Neuron (in vitro differentiated cells): ENCODE data around the gene PHLDB2.

Experiments used
- H2AFZ ChIP-seq: one replicate; pipeline ENCODE4 v1.6.1; 2013; ENCODE audit warnings: low read depth, mild to moderate bottlenecking, inconsistent platforms, low read length, moderate library complexity
- H3K27me3 ChIP-seq: one replicate; pipeline ENCODE4 v1.6.1; 2013; ENCODE audit warnings: low read length; ENCODE audit not compliant: insufficient read depth
- H3K36me3 ChIP-seq: one replicate; pipeline ENCODE4 v1.6.1; 2013; ENCODE audit warnings: low read length; ENCODE audit not compliant: insufficient read depth
- H3K4me1 ChIP-seq: one replicate; pipeline ENCODE4 v1.6.1; 2013; ENCODE audit warnings: low read length; ENCODE audit not compliant: insufficient read depth
- H3K4me3 ChIP-seq: 2 replicates; pipeline ENCODE4 v1.5.1; 2013; ENCODE audit warnings: mild to moderate bottlenecking, low read length, moderate library complexity
- H3K9me3 ChIP-seq: one replicate; pipeline ENCODE4 v1.6.1; 2013; ENCODE audit warnings: low read length

Gene PHLDB2

GRCh38 chr3:111902534-111902933, 43.5 kb downstream of the PHLDB2 start:
- Histone ChIP-seq H2AFZ (no peak overlapping the region), H3K4me3 (no peak overlapping the region), H3K4me1 (peaks cover 6% of the 10 kb centered on the region), H3K9me3 (peaks cover 3% of the 10 kb centered on the region), H3K36me3 (no peaks in the 10 kb centered on the region), H3K27me3 (no peaks in the 10 kb centered on the region)

DNA sequence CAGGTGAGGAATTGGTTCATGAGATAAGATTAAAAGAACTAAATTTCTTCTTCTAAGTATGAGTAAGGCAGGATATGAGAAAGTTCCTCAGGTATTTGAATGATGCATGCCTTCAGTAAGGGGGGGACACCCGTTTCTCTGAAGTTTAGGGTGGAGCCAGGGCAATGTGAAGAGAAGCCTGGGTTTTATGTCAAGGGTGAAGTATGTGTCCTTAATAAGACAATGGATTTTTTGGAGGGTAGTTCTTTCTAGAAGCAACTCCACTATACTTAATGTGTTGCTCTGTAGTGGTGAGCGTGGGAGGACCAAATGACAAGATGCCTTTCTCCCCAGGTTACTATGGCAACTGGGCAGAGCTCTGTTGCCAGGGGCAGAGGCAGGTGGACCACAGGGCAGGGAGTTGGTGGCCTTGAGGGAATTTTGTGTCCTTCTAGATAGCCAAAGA, 44.0 kb downstream of the PHLDB2 start:
- H3K4me1 ChIP-seq = peaks cover 6% of the 10 kb centered on the region
- no peak overlapping the region for H2AFZ ChIP-seq
- no peaks in the 10 kb centered on the region for H3K27me3 ChIP-seq
- no peak overlapping the region for H3K4me3 ChIP-seq
- peaks cover 3% of the 10 kb centered on the region for H3K9me3 ChIP-seq
- H3K36me3 ChIP-seq = no peaks in the 10 kb centered on the region

DNA sequence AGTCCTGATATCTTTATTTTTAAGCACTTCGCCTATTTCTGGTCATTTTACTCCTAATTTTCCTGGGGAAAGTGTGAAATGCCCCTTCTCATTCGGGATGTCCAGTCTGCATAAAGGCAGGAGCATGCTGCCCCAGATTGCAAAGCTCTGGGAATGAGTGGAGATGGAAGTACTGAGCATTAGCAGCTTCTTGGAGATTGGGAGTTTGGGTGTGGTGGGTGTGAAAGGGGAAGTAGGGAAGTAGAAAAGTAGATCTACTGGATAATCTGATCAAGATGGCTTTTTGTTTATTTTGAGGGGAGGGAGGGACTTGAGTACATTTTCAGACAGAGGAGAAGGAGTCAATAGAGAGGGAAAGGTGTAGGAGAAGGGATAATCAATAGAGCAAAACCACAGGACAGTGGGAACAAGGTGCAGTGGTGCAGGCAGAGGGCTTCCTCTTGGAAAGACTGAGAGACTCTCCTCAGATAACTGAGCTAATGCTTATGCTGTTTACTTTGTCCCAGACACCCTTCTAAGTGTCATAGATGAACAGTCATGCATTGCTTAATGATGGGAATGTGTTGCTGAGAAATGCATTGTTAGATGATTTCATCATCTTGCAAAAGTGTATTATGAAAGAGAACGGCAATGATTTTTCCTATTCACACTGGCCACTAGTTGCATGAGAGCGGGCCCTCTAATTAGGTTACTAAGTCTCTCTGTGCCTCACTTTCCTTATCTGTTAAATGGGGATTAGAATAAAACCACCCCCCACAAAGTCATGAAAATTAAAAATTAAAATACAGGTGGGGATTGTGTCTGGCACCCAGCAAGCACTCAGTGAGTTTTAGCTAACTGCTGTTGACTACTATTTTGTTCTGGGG, 45.5 kb downstream of the PHLDB2 start:
- no peaks in the 10 kb centered on the region for H3K9me3 ChIP-seq
- H3K27me3 ChIP-seq = no peaks in the 10 kb centered on the region
- peaks cover 6% of the 10 kb centered on the region for H3K4me1 ChIP-seq
- H2AFZ ChIP-seq = no peak overlapping the region
- H3K36me3 ChIP-seq = no peaks in the 10 kb centered on the region
- no peak overlapping the region for H3K4me3 ChIP-seq

DNA sequence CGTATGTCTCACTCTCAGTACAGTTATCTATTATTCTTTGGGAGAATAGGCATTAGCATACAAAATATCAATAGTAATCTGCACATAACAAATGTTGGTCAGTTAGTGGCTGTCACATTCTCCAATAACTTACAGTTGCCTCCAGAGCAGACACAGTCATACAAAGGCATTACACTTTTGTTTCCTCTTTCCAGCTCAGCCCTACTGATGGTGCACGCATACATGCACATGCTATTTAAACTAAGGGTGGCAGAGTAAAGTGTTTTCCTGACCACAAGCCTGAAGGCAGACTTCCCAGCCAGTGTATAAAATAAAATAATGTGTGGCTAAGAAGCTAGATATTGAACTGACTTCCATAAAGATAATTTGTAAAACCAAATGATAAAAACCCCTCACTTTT, 47.6 kb downstream of the PHLDB2 start:
- no peaks in the 10 kb centered on the region for H3K27me3 ChIP-seq
- H3K4me1 ChIP-seq = peaks cover 11% of the 10 kb centered on the region
- H3K36me3 ChIP-seq = no peaks in the 10 kb centered on the region
- H3K9me3 ChIP-seq = no peaks in the 10 kb centered on the region
- no peak overlapping the region for H3K4me3 ChIP-seq
- no peak overlapping the region for H2AFZ ChIP-seq

DNA sequence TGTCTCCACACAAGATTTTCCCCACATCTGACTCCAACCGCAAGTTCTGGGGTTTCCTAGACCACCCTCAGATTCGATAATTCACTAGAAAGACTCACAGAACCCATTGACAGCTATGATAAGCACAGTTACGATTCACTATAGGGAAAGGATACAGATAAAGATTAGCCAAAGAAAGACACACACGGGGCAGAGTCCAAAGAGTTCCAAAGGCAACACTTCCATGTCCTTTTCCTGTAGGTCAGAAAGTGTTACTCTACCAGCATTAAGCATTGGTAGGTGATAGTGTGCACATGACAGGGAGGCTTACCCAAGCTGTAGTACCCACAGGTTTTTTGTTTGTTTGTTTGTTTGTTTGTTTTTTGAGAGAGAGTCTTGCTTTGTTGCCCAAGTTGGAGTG, 48.1 kb downstream of the PHLDB2 start:
- H3K4me3 ChIP-seq = no peak overlapping the region
- H2AFZ ChIP-seq = no peak overlapping the region
- no peaks in the 10 kb centered on the region for H3K27me3 ChIP-seq
- H3K9me3 ChIP-seq = no peaks in the 10 kb centered on the region
- no peaks in the 10 kb centered on the region for H3K36me3 ChIP-seq
- peaks cover 11% of the 10 kb centered on the region for H3K4me1 ChIP-seq

GRCh38 chr3:111910806-111911205, 51.7 kb downstream of the PHLDB2 start:
- Histone ChIP-seq H3K4me3 (no peak overlapping the region), H3K36me3 (peaks cover 2% of the 10 kb centered on the region), H2AFZ (no peak overlapping the region), H3K4me1 (peaks cover 5% of the 10 kb centered on the region), H3K9me3 (no peaks in the 10 kb centered on the region), H3K27me3 (no peaks in the 10 kb centered on the region)

GRCh38 chr3:111911446-111911845, 52.4 kb downstream of the PHLDB2 start:
- Histone ChIP-seq H3K9me3 (no peaks in the 10 kb centered on the region), H3K4me1 (peaks cover 5% of the 10 kb centered on the region), H3K4me3 (no peak overlapping the region), H3K36me3 (peaks cover 2% of the 10 kb centered on the region), H3K27me3 (no peaks in the 10 kb centered on the region), H2AFZ (no peak overlapping the region)

DNA sequence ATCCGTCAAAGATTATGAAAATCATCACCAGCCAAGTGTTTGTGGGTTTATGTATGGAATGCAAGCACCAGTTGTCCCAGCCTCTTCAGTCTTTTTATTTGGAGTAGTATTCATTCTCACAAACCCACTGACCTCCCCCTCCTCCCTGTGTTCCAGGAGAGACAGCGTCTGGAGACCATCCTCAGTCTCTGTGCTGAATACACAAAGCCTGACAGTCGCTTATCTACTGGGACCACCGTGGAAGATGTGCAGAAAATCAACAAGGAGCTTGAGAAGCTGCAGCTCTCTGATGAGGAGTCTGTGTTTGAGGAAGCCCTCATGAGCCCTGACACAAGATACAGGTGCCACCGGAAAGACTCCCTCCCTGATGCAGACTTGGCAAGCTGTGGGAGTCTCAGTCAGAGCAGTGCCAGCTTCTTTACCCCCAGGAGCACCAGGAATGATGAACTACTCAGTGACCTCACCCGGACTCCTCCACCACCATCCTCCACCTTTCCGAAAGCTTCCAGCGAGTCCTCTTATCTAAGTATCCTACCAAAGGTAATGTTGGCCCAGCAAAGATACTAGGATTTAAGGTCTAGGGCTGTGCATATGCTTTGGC, 54.2 kb downstream of the PHLDB2 start:
- Histone ChIP-seq H3K27me3 (no peaks in the 10 kb centered on the region), H3K9me3 (no peaks in the 10 kb centered on the region), H3K36me3 (peaks cover 2% of the 10 kb centered on the region), H2AFZ (no peak overlapping the region), H3K4me1 (peaks cover 5% of the 10 kb centered on the region), H3K4me3 (no peak overlapping the region)

DNA sequence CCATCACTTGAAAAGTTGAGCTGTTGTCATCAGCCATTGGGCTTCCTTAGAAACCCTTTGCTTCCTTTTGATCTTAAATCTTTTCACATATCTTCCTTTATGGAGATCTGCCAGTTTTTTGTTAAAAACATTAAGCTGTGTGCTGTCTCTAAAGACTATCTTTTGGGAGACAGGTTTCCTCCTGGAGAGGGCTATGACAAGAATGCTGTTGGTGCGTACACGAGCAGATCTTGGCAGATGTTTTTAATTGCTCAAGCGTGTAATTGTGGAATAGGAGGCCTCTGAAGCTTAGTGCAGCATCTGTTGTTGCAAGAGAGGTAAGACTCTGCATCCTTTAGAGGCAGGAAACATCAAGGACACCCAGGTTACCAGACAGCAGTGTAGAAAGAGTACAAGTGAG, 56.8 kb downstream of the PHLDB2 start:
- Histone ChIP-seq H3K27me3 (no peaks in the 10 kb centered on the region), H2AFZ (no peak overlapping the region), H3K9me3 (no peaks in the 10 kb centered on the region), H3K4me3 (no peak overlapping the region), H3K4me1 (no peaks in the 10 kb centered on the region), H3K36me3 (peaks cover 6% of the 10 kb centered on the region)

DNA sequence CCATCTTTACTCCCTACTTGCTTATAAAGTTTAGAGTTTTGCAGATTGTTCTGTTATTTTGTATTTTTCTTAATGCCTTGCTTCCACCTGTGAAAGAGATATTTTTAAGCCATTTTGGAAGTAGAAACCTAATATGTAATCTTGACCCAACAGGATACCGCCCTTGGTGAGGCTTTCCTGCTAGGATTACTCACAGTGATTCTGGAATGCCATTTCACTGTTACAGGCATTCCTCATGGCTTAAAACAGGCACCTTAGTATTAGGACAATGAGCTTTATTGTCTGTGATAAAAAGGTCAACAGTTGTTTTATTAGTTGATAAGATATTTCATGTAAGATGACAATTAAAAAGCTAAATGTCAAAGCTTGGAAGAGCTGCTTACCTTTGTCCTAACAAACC, 58.2 kb downstream of the PHLDB2 start:
- Histone ChIP-seq H3K36me3 (peaks cover 7% of the 10 kb centered on the region), H3K9me3 (no peaks in the 10 kb centered on the region), H3K4me1 (no peaks in the 10 kb centered on the region)

DNA sequence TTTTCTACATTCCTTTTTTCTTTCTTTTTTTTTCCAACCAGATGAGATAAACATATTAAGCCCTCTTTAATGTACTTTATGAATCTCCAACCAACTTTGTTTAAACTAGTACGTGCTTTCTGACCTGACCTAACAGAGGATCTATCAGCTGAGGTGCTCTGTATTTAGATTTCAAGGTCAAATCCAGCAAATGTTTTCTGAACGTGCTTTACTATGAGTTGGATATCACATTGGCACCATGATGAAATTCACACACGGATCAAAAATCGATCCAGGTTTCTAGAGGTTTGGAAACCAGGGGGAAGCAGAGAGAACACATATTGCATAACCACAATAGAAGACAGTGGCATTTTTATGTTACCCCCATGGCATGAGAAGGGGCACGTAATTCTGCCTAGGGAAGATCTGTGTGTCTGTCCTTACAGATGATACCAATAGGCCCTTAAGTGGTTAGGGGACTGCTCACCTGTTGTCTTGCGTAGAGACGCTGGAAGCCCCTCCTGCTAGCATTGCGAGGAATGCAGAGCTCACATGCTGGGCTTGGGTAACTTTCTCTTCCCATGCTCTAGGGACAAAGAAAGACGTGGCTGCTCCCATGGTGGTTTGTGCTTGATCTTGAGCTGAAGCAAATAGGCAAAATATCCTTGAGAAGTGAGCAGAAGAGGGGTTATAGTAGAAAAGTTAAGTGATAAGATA, 60.5 kb downstream of the PHLDB2 start:
- no peaks in the 10 kb centered on the region for H3K27me3 ChIP-seq
- no peak overlapping the region for H3K4me3 ChIP-seq
- H3K4me1 ChIP-seq = no peaks in the 10 kb centered on the region
- no peaks in the 10 kb centered on the region for H3K9me3 ChIP-seq
- peaks cover 8% of the 10 kb centered on the region for H3K36me3 ChIP-seq
- H2AFZ ChIP-seq = no peak overlapping the region

More for the DNA sequence above, 58.2 kb downstream of the PHLDB2 start:
- no peak overlapping the region for H2AFZ ChIP-seq
- H3K4me3 ChIP-seq = no peak overlapping the region
- no peaks in the 10 kb centered on the region for H3K27me3 ChIP-seq

GRCh38 chr3:111921181-111921580, 62.1 kb downstream of the PHLDB2 start:
- no peak overlapping the region for H3K4me3 ChIP-seq
- H2AFZ ChIP-seq = no peak overlapping the region
- peaks cover 8% of the 10 kb centered on the region for H3K36me3 ChIP-seq
- H3K9me3 ChIP-seq = no peaks in the 10 kb centered on the region
- H3K4me1 ChIP-seq = no peaks in the 10 kb centered on the region
- no peaks in the 10 kb centered on the region for H3K27me3 ChIP-seq

GRCh38 chr3:111923095-111923771, 64.2 kb downstream of the PHLDB2 start:
- no peak overlapping the region for H2AFZ ChIP-seq
- no peaks in the 10 kb centered on the region for H3K27me3 ChIP-seq
- H3K4me1 ChIP-seq = no peaks in the 10 kb centered on the region
- no peak overlapping the region for H3K4me3 ChIP-seq
- peaks cover 8% of the 10 kb centered on the region for H3K36me3 ChIP-seq
- H3K9me3 ChIP-seq = no peaks in the 10 kb centered on the region
